ENCODE results near the gene CCDC175. TPM values are rescaled to one million over a fixed set of nuclear protein-coding genes. Genes with fewer than 3 reads are reported as not detected.

The CCDC175 gene
- total and polyA plus RNA-seq, 7 experiments from 2014 or later, result not detected

GRCh38 chr14:59458486-59458885 is 118.1 kb downstream of the CCDC175 start:
- CTCF ChIA-PET, result no interaction called here
- POLR2A ChIA-PET, result no interaction called here
- no peak for ATAC-seq
- Histone ChIP-seq H3K36me3 (ENCODE audit: control insufficient read depth in 2 of 3, insufficient read depth in 3 of 3, low read length in 3 of 3) (no peaks in the 10 kb centered on the region), H3K4me3 (ENCODE audit: low read length) (no peak overlapping the region), H3K9me3 (ENCODE audit: control insufficient read depth in 2 of 3, low read length in 3 of 3) (no peaks in the 10 kb centered on the region), H3K4me1 (ENCODE audit: control insufficient read depth in 2 of 2, insufficient read depth in 2 of 2, low read length in 2 of 2) (peaks cover 0 to 1% of the 10 kb centered on the region in 2 donors), H3K27me3 (ENCODE audit: control insufficient read depth in 2 of 2, insufficient read depth in 2 of 2, low read length in 2 of 2) (no peaks in the 10 kb centered on the region), H3K27ac (ENCODE audit: low read depth, low read length) (no peak overlapping the region)
- H3K36me3 Mint-ChIP-seq, result peaks cover 13 to 56% (median 38%) of the 10 kb centered on the region in 5 donors
- no peak for DNase-seq
- H3K4me3 Mint-ChIP-seq, result no peak overlapping the region
- peaks cover 2 to 24% (median 17%) of the 10 kb centered on the region in 5 donors for H3K27me3 Mint-ChIP-seq
- no peak overlapping the region for H3K27ac Mint-ChIP-seq
- intact Hi-C loops (cut with micrococcal nuclease), result no loop called here
- H3K4me1 Mint-ChIP-seq, result peaks cover 0 to 3% (median 0%) of the 10 kb centered on the region in 7 donors
- peaks cover 0 to 13% (median 0%) of the 10 kb centered on the region in 11 donors for H3K9me3 Mint-ChIP-seq

DNA sequence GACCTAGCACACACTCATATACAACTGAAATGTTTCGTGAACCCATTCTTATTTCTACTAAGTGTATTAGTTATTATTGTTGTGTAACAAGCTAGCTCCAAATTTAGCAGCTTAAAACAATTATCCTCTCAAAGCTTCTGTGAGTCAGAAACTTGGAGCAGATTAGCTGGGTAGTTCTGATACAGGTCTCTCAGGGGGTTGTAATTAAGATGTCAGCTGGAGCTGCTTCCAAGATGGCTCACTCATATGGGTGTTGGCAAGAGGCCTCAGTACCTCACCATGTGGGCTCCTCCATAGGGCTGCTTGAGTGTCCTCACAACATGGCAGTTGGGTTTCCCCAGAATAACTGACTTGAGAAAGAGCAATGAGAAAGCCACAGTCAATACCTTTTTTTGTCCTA is 121.2 kb downstream of the CCDC175 start:
- DNase-seq (no peak), ATAC-seq (no peak)
- Mint-ChIP-seq H3K27me3 (peaks cover 0 to 15% (median 10%) of the 10 kb centered on the region in 5 donors), H3K4me1 (no peaks in the 10 kb centered on the region), H3K4me3 (no peak overlapping the region), H3K9me3 (peaks cover 0 to 13% (median 0%) of the 10 kb centered on the region in 11 donors), H3K36me3 (peaks cover 16 to 49% (median 36%) of the 10 kb centered on the region in 5 donors), H3K27ac (no peak overlapping the region)
- Histone ChIP-seq H3K36me3 (ENCODE audit: control insufficient read depth in 2 of 3, insufficient read depth in 3 of 3, low read length in 3 of 3) (no peaks in the 10 kb centered on the region), H3K27me3 (ENCODE audit: control insufficient read depth in 2 of 2, insufficient read depth in 2 of 2, low read length in 2 of 2) (no peaks in the 10 kb centered on the region), H3K4me3 (ENCODE audit: low read length) (no peak overlapping the region), H3K4me1 (ENCODE audit: control insufficient read depth in 2 of 2, insufficient read depth in 2 of 2, low read length in 2 of 2) (no peaks in the 10 kb centered on the region), H3K9me3 (ENCODE audit: control insufficient read depth in 2 of 3, low read length in 3 of 3) (no peaks in the 10 kb centered on the region), H3K27ac (ENCODE audit: low read depth, low read length) (no peak overlapping the region)
- ChIA-PET CTCF (no interaction called here), POLR2A (interaction anchor here (1.0 kb wide), 1 partner anchor 9 kb away, joined by 3 read pairs; no protein-coding TSS in a partner anchor)
- intact Hi-C loops (cut with micrococcal nuclease), result no loop called here

Other genes starting within 250 kb of the CCDC175 start
- gene GPR135, start 111.4 kb downstream of the CCDC175 start, total RNA-seq, result 1 to 10 TPM; 1.3 to 2.7 (median 2.2) TPM
- under 1 TPM; 0.11 to 0.25 TPM for gene GPR135, start 111.4 kb downstream of the CCDC175 start, polyA plus RNA-seq
- 10 to 100 TPM; 18.9 to 55.9 (median 24.2) TPM for gene L3HYPDH, start 92.4 kb downstream of the CCDC175 start, total RNA-seq
- 1 to 10 TPM; 2.9 to 6.1 TPM for gene L3HYPDH, start 92.4 kb downstream of the CCDC175 start, polyA plus RNA-seq
- 10 to 100 TPM; 12.2 to 33.7 (median 32.5) TPM for gene JKAMP, start 92.3 kb downstream of the CCDC175 start, total RNA-seq
- gene JKAMP, start 92.3 kb downstream of the CCDC175 start, polyA plus RNA-seq, result 10 to 100 TPM; 39.1 to 54.1 TPM